Gastroesophageal sphincter (tissue), 3 donors: ENCODE results near the gene PIP4K2A.

Experiments used
- CTCF ChIP-seq, 4 experiments: fragments of 200-600 bp in 2 of 4; fragments of 450-650 bp in 2 of 4; sonication (generic) in 1 of 4; IDR thresholded peaks; one replicate each; pipeline ENCODE4 v1.5.1; 2017 to 2019; ENCODE audit warnings: antibody characterized with exemption in 4 of 4, mild to moderate bottlenecking in 2 of 4, moderate library complexity in 2 of 4
- EP300 ChIP-seq: sonication (generic); formaldehyde crosslinking; IDR thresholded peaks from one replicate; pipeline ENCODE4 v1.6.1; 2017; ENCODE audit warnings: antibody characterized with exemption, mild to moderate bottlenecking
- POLR2A ChIP-seq, 2 donors: fragments of 450-650 bp; IDR thresholded peaks; one replicate each; pipeline ENCODE4 v1.6.1; 2017; ENCODE audit warnings: antibody characterized with exemption in 2 of 2, mild to moderate bottlenecking in 2 of 2, moderate library complexity in 1 of 2

- TF ChIP-seq CTCF (IDR thresholded peaks at IDR 0.05), result no peak
- TF ChIP-seq POLR2A (IDR thresholded peaks at IDR 0.05), result no peak
- TF ChIP-seq EP300, result no peak
These were observed 39.8 kb downstream of the PIP4K2A start for GRCh38 chr10:22674573-22674930.
